Muscle layer of duodenum (tissue), 2 donors: ENCODE data around the gene MLLT10.

Source experiments
- H3K27ac ChIP-seq: one replicate; pipeline ENCODE4 v1.7.0; 2013; ENCODE audit warnings: mild to moderate bottlenecking, low read length
- H3K27me3 ChIP-seq: one replicate; pipeline ENCODE4 v1.7.0; 2013; ENCODE audit warnings: low read depth, mild to moderate bottlenecking, control low read depth, low read length
- H3K36me3 ChIP-seq, 2 donors: one replicate each; pipeline ENCODE4 v1.7.0; 2013; ENCODE audit warnings: low read length in 2 of 2, control low read depth in 1 of 2, mild to moderate bottlenecking in 1 of 2; ENCODE audit not compliant: insufficient read depth in 2 of 2, control insufficient read depth in 1 of 2
- H3K4me1 ChIP-seq, 2 donors: one replicate each; pipeline ENCODE4 v1.7.0; 2013; ENCODE audit warnings: low read length in 2 of 2, mild to moderate bottlenecking in 2 of 2, control low read depth in 1 of 2, moderate library complexity in 1 of 2; ENCODE audit not compliant: insufficient read depth in 2 of 2, control insufficient read depth in 1 of 2
- H3K4me3 ChIP-seq, 2 donors: one replicate each; pipeline ENCODE4 v1.7.0; 2013; ENCODE audit warnings: low read length in 2 of 2, low read depth in 1 of 2, mild to moderate bottlenecking in 1 of 2
- H3K9me3 ChIP-seq, 2 donors: one replicate each; pipeline ENCODE4 v1.7.0; 2013; ENCODE audit warnings: low read length in 2 of 2, control low read depth in 1 of 2, mild to moderate bottlenecking in 1 of 2; ENCODE audit not compliant: control insufficient read depth in 1 of 2
- donor health status: healthy.

MLLT10 gene

DNA sequence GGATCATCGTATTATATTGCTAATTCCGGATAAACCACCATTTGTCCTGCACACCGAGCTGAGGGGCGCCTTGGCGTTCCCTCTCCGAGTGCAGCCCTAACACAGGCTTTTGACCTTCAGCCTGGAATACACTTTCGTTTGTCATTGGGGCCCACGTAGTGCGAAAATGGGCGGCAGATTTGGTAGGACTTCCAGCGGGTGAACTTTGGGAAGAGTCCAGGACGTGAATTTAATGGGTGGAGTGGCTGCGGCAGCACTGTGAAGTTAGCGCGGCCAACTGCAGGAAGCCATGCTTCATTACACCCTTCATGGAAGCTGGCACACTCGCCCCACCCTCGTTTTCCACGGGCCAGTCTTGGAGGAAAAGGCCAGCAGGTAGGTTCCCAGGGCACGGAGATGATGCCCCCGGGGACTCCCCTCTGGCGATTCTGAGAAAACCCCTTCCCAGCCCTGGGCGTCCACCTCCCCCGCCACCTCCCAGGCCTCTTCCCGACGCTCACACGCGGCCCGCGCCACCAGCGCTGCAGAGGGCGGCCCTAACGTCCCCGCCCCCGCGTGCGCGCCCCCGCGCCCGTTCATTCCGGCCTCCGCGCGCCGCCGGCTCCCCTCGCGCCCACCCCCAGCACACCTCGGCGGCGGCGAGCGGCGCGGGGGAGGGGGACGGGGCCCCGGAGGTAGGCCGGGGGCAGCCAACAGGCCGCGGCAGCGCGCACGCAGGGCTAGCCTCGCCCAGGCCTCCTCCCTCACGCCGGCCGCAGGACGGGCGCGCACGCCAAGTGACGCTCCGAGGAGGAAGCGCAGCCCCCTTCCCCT, at the start of gene MLLT10:
Gene MLLT10 (plus strand): TSS at position 766 of the 813 bp plus-strand sequence. CDS start 413 bp downstream, outside the sequence.
- H3K9me3 ChIP-seq: no peaks in the 10 kb centered on the region
- H3K36me3 ChIP-seq: peaks cover 0 to 3% of the 10 kb centered on the region in 2 donors
- no peaks in the 10 kb centered on the region for H3K27me3 ChIP-seq
- peak within 1 kb of the TSS; percentile 68 to 79 for H3K4me3 ChIP-seq
- H3K27ac ChIP-seq: peak within 1 kb of the TSS; percentile 92
- H3K4me1 ChIP-seq: peaks cover 4 to 7% of the 10 kb centered on the region in 2 donors

DNA sequence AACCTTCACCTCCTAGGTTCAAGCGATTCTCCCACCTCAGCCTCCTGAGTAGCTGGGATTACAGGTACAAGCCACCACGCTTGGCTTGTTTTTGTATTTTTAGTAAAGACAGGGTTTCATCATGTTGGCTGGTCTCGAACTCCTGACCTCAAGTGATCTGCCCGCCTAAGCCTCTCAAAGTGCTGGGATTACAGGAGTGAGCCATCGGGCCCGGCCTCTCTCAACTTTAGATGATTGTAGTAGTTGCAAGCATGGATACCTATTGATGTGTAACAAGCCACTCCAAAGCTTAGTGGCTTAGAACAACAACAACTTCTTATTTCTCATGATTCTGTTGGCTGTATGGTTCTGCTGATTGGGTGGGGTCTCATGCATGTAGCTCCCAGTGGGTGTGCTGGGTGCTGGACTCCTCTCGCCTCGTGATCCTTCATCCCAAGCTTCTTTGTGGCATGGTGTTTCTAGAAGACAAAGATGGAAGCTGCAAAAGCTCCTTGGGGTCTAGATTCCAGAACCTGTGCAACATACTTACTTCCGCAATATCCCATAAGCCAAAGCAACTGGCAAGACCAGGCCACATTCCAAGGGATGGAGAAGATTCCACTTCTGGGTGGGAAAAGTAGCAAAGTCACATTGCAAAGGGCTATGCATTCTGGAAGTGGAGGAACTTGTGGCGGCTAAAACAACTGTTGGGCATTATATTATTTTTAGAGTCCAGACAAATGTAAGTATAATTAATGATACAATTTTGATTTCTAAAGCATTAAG, 46.4 kb upstream of the MLLT10 start:
- H3K9me3 ChIP-seq: no peaks in the 10 kb centered on the region
- no peak overlapping the region for H3K4me3 ChIP-seq
- H3K4me1 ChIP-seq: no peaks in the 10 kb centered on the region
- no peaks in the 10 kb centered on the region for H3K36me3 ChIP-seq
- H3K27ac ChIP-seq: no peak overlapping the region
- H3K27me3 ChIP-seq: no peaks in the 10 kb centered on the region

DNA sequence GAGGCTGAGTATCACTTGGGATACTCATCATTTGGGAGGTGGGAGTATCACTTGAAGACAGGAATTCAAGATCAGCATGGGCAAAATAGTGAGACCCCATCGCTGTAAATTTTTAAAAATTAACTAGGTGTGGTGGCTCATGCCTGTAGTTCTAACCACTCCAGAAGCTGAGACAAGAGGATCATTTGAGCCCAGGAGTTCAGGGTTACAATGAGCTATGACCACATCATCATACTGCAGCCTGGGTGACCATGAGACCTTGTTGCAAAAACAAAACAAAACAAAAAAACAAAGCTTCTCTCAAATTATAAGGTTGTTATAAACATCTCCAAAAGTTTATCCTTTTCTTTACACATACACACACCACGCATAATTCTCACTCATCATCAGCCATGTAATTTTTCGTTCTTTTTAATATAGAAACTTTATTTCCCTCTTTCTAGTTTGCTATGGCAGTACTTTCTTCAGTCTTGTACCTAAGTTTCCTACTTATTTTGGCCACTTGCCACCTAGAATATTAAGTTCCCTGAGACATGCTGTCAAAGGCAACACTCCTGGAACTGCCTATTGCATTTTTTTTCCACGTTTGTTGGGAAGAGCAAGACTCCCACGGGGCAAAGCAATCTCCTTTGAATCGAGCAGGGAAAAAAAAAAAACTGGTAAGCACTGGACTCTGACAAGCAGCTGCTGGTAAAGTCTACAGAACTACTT, 45.6 kb upstream of the MLLT10 start:
- Histone ChIP-seq H3K9me3 (no peaks in the 10 kb centered on the region), H3K4me1 (no peaks in the 10 kb centered on the region), H3K36me3 (no peaks in the 10 kb centered on the region), H3K4me3 (no peak overlapping the region), H3K27me3 (no peaks in the 10 kb centered on the region), H3K27ac (no peak overlapping the region)

DNA sequence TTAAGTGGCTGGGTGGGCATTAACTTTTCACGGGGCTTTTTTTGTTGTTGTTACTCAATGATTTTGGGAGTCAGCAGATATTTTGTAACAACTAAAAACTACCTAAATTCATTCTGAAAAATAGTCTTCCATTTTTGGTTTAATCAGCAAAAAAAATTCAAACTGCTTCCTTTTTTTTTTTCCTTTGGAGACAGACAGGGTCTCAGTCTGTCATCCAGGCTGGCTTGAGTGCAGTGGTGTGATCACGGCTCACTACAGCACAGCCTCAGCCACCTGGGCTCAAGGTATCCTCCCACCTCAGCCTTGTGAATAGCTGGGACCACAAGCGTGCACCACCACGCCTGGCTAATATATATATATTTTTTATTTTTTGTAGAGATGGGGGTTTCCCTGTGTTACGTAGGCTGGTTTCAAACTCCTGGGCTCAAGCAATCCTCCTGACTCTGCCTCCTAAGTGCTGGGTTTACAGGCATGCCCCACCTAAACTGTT, 45.0 kb upstream of the MLLT10 start:
- Histone ChIP-seq H3K9me3 (no peaks in the 10 kb centered on the region), H3K4me3 (no peak overlapping the region), H3K27ac (no peak overlapping the region), H3K27me3 (no peaks in the 10 kb centered on the region), H3K36me3 (no peaks in the 10 kb centered on the region), H3K4me1 (no peaks in the 10 kb centered on the region)

DNA sequence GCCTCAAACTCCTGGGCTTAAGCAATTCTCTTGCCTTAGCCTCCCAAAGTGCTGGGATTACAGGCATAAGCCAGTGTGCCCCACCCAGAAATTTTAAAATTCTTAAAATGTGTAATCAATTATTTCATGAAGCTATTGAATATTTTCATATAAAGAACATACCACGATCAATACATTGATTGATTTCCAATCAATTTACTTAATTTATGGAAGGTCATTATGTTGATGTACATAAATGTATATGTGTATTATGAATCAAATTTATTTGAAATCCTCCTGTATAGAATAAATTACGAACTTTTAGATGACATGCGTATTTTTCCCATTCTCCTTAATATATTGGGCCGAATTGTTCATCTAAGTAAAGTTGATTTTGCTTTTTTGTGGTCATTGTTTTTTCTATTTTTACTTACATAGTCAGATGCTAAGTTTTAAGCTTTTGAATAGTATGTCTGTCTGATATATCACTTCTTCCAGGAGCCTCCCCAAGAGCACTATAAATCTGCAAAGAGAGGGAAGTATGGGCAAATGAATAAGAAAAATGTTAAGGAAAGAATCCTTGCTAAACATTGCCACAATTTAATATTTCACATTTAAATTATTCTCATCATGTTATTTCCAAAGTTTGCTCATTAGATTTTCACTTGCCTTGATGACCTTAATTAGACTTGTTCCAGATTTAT, 43.9 kb upstream of the MLLT10 start:
- no peaks in the 10 kb centered on the region for H3K9me3 ChIP-seq
- H3K36me3 ChIP-seq: no peaks in the 10 kb centered on the region
- H3K4me3 ChIP-seq: no peak overlapping the region
- peaks cover 0 to 7% of the 10 kb centered on the region in 2 donors for H3K4me1 ChIP-seq
- H3K27me3 ChIP-seq: no peaks in the 10 kb centered on the region
- H3K27ac ChIP-seq: no peak overlapping the region

DNA sequence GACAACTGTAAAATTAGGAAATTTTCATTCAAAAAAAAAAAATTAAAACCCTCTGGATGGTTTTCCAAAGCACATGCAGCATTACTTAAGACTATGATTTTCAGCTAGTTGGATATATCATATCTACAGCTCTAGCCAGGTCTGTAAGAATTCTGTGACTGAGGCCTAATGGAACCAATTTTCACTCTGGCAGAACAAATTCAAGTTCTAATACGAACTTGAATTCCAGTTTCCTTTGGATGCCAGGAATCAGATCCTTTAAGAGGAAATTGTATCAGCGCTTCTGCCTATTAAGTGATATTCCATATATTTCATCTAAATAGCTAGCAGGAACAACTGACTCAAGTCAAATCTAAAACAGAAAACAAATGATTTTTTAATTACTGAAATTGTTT, 43.3 kb upstream of the MLLT10 start:
- H3K9me3 ChIP-seq: no peaks in the 10 kb centered on the region
- no peak overlapping the region for H3K27ac ChIP-seq
- no peak overlapping the region for H3K4me3 ChIP-seq
- no peaks in the 10 kb centered on the region for H3K27me3 ChIP-seq
- no peaks in the 10 kb centered on the region for H3K36me3 ChIP-seq
- H3K4me1 ChIP-seq: peaks cover 0 to 7% of the 10 kb centered on the region in 2 donors

DNA sequence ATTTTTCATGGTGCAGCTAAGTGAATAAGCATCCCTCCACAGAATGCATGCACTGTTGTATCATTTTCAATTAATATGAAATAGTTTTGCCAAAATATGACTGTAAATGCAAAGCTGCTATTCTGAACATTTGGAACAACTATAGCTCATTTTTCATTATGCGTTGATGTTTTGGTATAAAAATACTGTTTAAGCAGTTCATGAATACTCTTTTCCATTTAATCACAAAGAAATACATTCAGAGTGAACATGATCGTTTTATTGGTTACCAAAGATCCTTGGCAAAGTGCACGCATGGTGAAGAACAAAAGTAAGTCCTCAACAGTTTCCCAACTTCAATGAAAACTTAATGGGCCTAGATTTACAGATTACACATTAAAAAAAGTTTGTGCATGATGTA, 41.6 kb upstream of the MLLT10 start:
- no peaks in the 10 kb centered on the region for H3K9me3 ChIP-seq

DNA sequence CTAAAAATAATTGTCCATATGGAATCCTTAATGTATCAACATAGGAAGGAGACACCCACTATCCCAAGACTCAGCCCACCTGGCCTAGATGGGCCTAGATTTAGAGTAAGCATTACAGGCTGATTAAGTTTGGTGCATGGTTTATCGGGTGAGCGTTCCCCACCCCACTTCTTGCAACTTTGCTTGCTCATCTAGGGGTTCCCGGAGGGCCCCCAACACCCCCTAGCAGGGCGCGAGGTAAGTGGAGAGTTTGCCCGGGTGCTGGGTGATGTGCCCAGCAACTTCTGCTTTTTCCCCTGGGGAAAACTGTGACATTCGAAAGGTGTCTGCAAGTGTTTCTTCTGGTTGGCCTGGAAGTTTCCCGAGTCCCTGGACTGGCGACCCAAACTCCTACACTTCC, 40.2 kb upstream of the MLLT10 start:
- no peaks in the 10 kb centered on the region for H3K27me3 ChIP-seq
- peak overlapping the region; percentile 79 to 96 for H3K4me3 ChIP-seq
- H3K27ac ChIP-seq: no peak overlapping the region
- H3K36me3 ChIP-seq: no peaks in the 10 kb centered on the region
- H3K9me3 ChIP-seq: no peaks in the 10 kb centered on the region
- H3K4me1 ChIP-seq: peaks cover 0 to 24% of the 10 kb centered on the region in 2 donors

More for the DNA sequence above, 41.6 kb upstream of the MLLT10 start:
- no peak overlapping the region for H3K4me3 ChIP-seq
- no peaks in the 10 kb centered on the region for H3K36me3 ChIP-seq
- peaks cover 0 to 23% of the 10 kb centered on the region in 2 donors for H3K4me1 ChIP-seq
- H3K27me3 ChIP-seq: no peaks in the 10 kb centered on the region
- H3K27ac ChIP-seq: no peak overlapping the region

DNA sequence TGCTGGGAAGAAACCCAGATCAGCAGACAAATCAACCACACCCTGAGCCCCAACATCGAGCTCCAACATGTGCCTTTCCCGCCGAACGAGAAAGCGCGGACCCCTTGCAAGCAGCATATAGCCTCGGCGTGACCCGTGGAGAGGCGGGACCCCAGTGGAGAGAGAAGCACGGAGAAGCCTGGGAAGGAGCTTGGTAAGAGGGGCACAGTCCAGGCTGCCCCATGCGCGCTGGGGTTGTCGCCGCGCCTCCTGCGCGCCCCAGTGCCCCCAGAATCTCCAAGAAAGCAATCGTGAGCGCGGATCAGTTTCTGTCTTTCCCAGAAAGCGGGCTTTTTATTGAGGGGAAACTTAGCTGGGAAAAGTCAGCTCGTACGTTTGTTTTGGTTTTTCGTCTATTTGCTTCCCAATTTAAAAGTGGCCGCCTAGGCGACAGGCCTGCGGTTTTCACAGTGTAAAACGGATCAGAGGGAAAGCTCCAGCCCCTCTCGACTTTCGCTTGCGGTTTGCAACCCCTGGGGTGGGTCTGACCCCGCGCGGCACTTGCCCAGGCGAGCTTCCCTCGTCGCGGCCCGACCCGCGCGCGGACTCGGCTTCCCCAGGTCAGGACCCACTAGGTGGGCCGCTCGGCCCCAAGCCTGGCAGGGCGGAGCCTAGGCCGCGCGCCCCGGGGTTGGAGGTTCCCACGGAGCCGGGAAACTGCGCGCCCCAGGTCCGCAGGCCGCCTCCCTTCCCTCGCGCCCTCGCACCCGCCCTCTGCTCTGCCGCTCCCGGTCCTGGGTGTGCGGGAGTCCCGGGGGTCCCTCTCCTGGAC, 39.6 kb upstream of the MLLT10 start:
- Histone ChIP-seq H3K27ac (no peak overlapping the region), H3K36me3 (no peaks in the 10 kb centered on the region), H3K27me3 (no peaks in the 10 kb centered on the region), H3K4me1 (peaks cover 0 to 24% of the 10 kb centered on the region in 2 donors), H3K9me3 (no peaks in the 10 kb centered on the region), H3K4me3 (peak overlapping the region; percentile 79 to 96)

DNA sequence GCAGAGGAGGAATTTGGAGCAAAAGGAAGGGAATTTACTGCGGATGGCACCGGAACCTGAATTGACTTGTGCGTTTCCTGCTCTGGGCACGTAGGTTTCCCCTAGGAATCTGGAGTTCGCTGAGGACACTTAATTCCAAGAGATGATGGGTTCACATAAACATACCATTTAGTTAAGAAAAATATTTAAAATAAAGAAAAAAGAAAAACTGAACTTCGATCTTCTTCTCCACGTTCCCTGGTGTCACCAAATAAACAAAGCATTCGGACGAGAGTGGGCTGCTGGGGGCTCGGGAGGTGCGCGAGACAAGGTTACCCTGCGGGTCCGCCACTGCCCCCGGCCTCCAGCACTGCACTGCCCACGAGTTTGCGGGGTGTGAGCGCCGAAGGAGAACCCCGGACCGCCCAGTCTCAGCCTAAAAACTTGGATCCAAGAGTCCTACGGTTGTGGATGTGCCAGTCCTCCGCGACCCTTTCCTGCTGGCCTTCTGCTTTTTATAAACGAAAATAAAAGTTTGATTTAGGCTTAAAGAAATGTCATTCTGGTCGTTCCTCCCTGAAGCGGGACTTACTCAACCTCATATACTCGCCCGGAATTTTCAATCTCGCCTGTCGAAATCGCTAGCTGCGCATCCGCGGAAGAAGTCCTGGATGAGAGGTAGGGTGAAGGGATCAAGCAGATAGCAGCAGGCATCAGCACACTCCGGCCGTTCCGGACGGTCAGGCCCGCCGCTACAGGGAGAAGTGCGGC, 38.9 kb upstream of the MLLT10 start:
- Histone ChIP-seq H3K36me3 (no peaks in the 10 kb centered on the region), H3K4me3 (peak overlapping the region; percentile 79 to 96), H3K27me3 (no peaks in the 10 kb centered on the region), H3K9me3 (no peaks in the 10 kb centered on the region), H3K27ac (peak overlapping the region; percentile 39), H3K4me1 (peaks cover 0 to 24% of the 10 kb centered on the region in 2 donors)
